Measurements from ENCODE around the gene HABP4. TPM values are rescaled to one million over a fixed set of nuclear protein-coding genes. Genes with fewer than 3 reads are reported as not detected.

HABP4 gene, protein sequence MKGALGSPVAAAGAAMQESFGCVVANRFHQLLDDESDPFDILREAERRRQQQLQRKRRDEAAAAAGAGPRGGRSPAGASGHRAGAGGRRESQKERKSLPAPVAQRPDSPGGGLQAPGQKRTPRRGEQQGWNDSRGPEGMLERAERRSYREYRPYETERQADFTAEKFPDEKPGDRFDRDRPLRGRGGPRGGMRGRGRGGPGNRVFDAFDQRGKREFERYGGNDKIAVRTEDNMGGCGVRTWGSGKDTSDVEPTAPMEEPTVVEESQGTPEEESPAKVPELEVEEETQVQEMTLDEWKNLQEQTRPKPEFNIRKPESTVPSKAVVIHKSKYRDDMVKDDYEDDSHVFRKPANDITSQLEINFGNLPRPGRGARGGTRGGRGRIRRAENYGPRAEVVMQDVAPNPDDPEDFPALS
- 10 to 100 TPM; 15.1 to 32.8 (median 26.2) TPM for total RNA-seq

DNA sequence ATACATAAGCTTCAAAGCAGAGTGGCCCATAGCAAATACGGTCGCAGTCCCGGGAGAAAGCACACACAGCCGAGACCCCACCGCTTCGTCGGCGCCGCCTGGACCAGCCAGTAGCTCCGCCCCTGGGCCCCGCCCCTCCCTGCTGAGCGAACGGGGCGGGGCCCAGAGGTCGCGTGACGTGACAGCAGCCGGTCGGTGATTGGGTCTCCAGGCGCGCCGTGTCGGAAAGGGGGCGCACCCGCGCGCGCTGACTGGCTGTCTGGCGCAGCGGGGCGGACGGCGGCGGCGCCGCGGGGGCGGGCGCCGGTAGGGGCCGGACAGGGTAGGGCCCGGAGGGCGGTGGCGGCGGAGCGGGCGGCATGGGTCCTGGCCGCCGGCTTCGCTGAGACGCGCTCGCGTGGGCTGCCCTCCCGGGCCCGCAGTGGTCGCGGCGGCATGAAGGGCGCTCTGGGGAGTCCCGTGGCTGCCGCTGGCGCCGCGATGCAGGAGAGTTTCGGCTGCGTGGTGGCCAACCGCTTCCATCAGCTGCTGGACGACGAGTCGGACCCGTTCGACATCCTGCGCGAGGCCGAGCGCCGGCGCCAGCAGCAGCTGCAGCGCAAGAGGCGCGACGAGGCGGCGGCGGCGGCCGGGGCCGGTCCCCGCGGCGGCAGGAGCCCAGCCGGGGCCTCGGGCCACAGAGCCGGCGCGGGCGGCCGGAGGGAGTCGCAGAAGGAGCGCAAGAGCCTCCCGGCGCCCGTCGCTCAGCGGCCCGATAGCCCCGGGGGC, at the start of gene HABP4:
TSS of gene HABP4 (plus strand) at position 325 of the 768 bp plus-strand sequence. CDS start at position 436, 111 bp downstream.
- no peak for TF ChIP-seq CTCF (IDR thresholded peaks at IDR 0.05; ENCODE audit: low read depth)

DNA sequence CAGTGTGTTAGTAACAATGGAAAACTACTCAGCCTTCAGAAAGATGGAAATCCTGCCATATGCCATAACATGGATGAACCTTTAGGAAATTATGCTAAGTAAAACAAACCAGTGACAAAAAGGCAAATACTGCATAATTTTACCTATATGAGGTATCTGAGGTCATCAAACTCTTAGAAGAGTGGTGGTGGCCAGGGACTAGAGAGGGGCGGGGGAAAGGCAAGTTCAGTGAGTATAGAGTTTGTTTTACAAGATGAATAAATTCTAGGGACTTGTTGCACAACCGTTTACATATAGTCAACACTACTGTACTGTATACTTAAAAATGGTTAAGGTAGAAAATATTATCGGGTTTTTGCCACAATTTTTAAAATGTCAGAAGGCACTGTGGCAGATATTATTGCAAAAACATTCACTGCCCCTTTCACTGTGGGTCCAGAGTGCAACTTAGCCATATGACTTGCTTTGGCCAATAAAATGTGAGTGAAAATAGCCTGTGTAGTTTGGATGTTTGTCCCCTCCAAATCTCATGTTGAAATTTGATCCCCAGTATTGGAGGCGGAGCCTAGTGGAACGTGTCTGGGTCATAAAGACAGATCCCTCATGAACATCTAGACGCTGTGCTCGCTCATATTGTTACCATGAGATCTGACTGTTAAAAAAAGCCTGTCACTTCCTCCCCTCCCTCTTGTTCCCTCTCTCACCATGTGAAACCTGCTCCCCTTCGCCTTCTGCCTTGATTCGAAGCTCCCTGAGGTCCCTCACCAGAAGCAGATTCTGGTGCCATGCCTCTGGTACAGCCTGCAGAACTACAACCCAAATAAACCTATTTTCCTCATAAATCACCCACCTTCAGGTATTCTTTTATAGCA, 41.3 kb upstream of the HABP4 start:
- TF ChIP-seq CTCF (IDR thresholded peaks at IDR 0.05; ENCODE audit: low read depth), result no peak

DNA sequence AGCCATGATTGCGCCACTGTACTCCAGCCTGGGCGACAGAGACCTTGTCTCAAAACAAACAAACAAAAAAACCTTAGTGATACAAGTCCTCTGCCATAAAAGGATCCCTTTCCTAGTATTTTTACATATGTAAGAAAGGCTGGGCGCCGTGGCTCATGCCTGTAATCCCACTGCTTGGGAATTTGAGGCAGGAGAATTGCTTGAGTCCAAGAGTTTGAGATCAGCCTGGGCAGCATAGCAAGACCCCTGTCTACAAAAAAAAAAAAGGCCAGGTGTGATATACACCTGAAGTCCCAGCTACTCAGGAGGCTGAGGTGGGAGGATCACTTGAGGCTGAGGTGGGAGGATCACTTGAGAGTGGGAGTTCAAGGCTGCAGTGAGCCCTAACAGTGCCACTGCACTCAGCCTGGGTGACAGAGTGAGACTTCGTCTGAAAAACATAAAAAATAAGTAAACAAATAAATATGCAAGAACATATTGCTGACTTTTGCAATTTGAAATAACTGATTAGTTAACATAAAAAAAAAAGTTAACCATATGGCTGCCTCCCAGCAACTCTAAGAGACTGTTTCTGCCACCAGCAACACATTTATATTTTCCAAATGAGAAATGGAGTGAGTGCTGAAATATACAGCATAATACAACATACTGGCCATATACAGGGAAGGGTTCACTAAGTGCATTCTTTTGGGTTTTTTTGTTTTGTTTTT, 38.7 kb upstream of the HABP4 start:
- no peak for TF ChIP-seq CTCF (IDR thresholded peaks at IDR 0.05; ENCODE audit: low read depth)

DNA sequence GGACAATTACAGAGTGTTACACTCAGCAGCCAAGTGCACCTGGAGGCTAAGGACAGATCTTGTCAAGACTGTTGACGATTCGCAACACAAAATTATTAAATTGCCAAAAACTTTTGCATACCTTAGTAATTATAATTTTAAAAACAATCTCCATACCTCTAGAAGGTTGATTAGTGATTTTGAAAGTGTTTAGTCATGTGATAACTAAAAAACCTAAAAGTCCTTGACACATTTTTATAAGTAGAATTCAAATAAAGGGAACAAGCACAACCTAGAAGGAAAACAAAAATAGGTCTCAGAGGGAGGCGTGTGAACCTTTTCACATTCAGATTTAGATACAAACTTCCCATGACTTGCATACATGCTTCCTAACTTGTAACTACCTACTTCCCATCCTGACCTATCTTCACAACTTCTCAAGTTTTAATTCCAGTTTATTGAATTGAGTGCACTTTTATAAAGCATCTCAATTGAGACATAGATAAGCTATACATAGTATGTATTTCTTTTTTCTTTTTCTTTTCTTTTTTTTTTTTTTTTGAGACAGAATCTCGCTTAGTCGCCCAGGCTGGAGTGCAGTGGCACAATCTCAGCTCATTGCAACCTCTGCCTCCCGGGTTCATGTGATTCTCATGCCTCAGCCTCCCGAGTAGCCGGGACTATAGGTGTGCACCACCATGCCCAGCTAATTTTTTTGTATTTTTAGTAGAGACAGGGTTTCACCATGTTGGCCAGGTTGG, 37.6 kb upstream of the HABP4 start:
- TF ChIP-seq CTCF (IDR thresholded peaks at IDR 0.05; ENCODE audit: low read depth), result no peak

DNA sequence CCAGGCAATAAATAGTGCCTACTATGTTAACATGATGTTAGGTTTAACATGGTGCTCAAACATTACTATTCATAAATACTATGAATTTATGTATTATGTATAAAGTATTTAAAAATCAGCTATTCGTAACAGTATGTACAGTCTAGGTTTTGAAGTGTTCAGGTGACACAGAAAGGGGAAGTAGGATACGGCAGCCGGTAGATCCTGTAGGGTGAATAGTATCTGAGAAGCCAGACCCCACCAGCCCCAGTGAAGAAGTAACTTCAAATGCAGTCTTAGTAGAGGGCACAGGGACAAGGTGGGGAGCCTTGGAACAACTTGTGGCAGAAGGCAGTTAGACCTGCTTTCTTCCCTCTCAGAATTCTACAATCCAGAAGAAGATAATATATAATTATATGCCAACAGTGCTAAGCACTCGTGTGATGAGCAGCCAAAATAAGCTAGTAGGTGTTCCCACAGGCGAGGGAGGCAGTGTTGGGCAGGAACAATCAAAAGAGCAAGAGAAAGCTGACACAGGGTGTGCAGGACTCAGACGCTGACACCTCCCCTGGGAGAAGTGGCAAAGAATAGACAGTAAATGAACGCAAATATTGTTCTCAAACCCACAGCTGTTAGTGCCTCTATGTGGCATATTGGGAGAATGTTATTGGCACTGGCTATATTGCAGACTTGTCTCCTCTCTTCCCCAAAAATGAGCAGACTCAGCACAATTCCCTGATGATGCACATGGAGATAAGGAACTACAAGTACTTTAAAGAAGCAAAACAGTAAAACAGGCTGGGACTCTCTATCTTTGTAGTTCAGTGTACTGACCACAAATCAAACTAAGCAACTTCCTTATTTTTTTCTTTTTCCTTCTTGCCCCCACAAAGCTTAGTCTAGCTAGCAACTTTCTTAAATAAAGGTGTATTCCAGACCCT, 36.4 kb upstream of the HABP4 start:
- TF ChIP-seq CTCF (IDR thresholded peaks at IDR 0.05; ENCODE audit: low read depth), result no peak
